ENCODE results near the gene OR2T11.
"Not testable (repeated sequence)": the region's sequence is repeated elsewhere in the genome, so short reads cannot be mapped to it uniquely, and the experiment has no call there.

Gene OR2T11, protein sequence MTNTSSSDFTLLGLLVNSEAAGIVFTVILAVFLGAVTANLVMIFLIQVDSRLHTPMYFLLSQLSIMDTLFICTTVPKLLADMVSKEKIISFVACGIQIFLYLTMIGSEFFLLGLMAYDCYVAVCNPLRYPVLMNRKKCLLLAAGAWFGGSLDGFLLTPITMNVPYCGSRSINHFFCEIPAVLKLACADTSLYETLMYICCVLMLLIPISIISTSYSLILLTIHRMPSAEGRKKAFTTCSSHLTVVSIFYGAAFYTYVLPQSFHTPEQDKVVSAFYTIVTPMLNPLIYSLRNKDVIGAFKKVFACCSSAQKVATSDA

DNA sequence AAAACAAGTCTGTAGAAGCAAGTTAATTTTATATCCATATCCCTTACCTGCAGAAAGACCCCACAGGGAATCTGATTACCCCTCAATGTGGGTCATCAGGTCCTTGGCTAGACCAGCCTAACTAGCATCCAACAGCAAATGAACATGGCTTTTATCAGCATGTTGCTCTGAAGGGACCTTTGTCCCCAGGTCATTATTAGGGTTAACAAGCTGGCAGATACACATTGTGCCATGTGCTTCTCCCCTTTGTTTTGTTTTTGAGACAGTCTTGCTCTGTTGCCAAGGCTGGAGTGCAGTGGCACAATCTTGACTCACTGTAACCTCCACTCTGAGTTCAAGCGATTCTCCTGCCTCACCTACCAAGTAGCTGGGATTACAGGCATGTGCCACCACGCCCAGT is at the start of gene OR2T11:
Gene OR2T11 (minus strand): TSS at position 101 of the 400 bp plus-strand sequence. CDS start 7,963 bp downstream, outside the sequence.
- DNase-seq, result not testable (repeated sequence)

DNA sequence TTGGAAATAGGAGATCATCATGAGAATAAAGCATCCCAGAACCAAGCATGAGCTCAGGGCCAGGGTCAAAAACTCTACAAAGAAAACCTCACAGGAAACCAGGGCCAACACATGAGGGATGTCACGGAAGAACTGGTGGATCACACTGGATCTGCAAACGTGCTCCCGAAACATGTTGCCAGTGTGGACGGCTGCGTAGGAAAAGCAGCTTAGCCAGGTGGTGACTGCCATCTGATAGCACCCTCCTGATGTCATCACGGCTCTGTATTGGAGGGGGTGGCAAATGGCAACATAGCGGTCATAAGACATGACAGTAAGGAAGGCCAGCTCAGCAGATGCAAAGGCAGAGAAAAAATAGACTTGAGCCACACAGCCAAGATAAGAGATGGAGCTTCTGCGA is 46.8 kb upstream of the OR2T11 start:
- DNase-seq, result no peak

DNA sequence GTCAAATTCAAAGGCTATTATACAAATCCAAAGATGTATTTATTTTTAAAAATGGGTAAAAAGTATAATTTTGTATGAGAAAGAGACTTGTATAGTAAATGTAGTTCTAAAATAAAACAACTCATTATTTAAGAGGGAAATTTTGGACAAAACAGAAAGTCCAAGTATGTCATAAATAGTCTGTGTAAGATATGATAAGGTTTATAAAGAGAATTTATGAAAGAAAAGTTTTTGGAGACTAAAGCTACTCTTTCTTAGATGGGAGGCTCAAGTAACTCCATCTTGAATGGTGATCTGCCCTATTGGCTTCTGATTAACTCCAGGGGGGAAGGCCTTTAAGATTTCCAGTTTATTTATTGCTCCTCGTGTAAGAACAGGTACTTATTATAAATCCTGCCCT is 35.1 kb upstream of the OR2T11 start:
- DNase-seq, result no peak

DNA sequence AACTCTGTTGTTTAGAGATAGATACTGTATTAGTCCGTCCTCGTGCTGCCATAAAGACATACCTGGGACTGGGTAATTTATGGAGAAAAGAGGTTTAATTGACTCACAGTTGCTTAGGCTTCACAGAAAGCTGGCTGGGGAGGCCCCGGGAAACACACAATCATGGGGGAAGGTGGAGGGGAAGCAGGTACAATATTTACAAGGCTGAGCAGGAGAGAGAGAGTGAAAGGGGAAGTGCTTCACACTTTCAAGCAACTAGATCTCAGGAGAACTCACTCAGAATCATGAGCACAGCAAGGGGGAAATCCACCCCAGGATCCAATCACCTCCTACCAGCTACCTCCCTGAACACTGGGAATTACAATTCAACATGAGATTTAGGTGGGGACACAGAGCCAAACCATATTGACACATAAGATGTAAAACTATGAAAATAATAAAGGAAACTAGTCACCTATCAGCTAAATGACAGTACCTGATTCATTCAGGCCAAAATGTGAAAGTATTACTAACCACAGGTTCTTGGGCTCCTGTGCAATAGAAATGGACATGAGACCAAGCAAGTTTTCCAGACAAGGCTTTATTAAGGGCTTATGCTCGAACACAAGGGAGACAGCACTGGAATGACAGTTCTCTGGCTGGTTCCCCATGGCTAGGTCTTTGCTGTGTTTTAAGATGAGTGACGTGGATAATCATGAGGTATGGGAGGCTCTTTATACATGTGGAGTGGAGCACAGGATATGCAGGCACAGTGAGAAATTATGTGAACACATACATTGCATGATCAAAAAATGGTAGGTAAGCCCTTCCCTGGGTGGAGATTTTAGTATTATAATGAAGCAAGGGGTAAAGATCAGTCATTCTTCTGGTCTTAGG is 28.8 kb upstream of the OR2T11 start:
- DNase-seq, result not testable (repeated sequence)

DNA sequence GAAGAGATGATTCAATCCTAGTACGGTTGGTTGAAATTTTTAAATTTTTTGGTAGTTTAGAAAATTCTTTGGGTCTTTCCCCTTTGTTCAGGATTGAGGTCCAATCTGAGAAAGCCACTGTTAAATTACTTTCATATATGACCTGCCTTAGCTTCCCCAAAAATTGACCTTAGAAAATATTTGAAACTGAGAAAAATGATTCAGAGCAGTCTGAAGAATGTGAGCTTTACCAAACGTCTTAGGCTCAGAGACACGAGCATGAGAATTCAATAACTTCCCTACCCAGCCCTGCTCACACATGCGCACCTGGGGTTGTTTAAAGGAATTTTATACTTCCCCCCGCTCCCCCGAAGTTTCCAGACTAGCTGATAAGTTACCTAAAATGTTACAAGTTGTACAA is 21.9 kb upstream of the OR2T11 start:
- DNase-seq, result not testable (repeated sequence)

DNA sequence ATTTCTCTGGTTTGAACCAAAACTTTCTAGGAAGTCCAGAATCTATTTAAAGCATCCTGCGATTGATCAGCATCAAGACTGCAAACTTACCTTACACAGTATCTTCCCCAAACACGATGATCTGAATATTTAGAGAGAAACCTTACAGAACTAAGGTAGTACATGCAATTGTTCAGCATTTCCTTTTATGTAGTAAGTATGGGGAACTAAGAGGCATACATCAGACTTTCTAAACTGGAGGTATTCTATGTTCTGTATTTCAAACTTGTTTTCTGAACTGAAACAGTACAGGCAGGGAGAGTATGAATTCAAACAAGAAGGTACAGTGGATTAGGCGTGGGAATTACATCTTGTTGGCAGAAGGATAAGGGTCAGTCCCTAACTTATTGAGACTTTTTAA is 20.5 kb upstream of the OR2T11 start, which contains the start of gene OR2T27:
Gene OR2T27 (minus strand): TSS at position 175 of the 400 bp plus-strand sequence. CDS start 4,644 bp downstream, outside the sequence.
- not testable (repeated sequence) for DNase-seq

DNA sequence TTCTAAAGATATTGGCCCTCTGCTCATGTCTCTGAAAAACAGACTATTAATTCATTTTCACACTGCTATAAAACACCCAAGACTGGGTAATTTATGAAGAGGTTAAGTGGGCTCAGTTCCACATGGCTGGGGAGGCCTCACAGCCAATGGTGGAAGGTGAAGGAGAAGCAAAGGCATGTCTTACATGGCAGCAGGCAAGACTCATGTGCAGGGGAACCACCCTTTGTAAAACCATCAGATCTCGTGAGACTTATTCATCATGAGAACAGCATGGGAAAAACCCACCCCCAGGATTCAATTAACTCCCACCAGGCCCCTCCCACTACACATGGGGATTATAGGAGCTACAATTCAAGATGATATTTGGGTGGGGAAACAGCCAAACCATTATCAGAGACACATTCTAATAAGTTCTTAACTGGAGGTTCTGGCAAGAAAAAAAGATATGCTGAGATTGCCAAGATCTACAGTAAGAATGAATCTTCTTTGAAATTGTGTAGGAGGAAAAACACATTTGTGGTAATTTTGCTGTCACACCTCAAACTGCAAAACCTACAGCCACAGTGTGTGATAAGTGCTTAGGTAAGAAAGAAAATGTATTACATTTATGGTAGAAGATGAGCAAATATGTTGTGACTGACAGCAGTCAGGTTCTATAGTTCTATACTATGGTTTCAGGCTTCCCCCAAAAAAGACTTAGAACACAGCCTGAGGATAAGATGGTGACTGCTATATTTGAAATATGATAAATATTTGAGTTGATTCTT is 14.1 kb upstream of the OR2T11 start:
- not testable (repeated sequence) for DNase-seq

DNA sequence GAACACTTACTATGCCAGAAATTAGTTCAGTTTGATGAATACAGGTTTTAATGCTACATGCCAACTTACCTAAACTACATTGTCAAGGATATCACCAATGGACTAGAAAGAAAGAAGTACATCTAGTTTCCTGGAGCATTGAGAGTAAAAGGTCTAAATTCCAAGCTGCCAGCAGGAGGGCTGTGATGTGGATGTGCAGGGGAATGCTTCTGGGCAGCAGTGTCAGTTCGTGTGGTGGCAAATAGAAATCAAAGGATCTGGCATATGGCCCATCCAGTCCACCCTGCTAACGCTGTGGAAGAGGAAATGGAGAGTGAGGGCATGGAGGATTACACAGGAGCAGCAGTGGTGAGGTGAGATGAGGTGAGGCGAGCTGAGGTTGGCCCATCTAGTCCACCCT is 10.3 kb upstream of the OR2T11 start, which contains the start of gene OR2T35:
Gene OR2T35 (minus strand): TSS at position 101 of the 400 bp plus-strand sequence. CDS start 6,020 bp downstream, outside the sequence.
- not testable (repeated sequence) for DNase-seq

DNA sequence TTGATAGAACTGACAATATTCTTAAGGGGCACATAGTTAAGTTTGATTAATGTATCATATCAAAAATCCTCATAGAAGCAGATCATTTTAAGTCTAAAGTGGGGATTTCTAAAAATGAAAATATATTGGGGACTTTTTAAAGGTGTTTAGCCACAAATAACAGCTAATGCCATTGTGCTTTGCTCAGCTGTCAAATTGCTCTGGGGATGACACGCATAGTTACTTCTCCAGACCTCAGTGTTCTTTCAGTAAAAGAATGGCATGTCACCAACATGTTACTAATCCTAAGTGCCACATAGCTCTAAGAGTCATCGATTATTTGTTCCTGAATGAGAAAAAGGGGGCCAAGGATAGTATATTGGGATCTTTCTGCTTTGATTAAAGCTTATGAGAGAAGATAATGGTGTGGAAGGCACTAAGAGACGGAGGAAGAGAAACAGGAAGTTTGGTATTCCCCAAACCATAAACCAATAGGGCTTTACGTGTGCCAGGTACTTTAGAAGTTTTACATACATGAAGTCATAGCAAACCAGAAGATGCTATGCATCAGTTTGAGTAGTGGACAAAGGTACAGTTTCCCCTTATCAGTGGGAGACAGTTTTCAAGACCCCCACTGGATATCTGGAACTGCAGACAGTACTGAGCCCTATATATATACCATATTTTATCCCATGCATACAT is 8.2 kb upstream of the OR2T11 start:
- DNase-seq, result not testable (repeated sequence)

DNA sequence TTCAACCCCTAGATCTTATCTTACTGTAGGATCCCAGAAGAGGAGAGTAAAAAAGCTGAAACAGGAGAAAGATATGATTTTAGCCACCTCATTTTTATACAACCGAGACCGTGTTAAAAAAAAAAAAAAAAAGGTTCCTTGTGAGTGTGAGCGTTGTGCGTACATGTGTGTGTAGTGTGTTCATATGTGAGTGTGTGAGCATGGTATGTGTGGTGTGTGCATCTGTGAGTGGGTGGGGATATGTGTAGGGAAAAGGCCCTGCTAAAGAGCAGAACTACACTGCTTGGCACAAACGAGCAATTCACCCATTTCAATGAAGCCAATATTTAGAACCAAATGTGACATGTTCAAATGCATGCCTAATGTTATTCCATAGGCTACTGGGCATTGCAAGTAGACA is 6.7 kb upstream of the OR2T11 start:
- not testable (repeated sequence) for DNase-seq

DNA sequence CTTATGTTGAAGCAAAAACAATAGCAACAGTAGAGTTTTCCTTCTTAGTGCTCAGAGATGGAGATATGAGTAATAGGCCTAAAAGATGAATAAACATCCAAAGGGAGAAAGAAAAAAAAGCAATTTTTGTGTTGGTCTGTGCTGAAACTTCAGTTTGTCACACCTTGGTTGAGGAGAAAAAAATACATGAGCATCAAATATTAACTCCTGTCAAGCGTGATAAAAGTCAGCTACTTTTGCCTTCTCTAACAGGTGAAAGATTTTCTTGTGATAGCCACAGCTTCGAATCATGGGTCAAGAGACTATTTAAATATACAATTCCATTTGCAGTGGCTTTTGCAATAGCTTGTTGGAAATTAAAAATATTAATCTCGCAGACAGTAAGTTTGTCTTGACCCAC is 6.0 kb upstream of the OR2T11 start:
- DNase-seq, result not testable (repeated sequence)

DNA sequence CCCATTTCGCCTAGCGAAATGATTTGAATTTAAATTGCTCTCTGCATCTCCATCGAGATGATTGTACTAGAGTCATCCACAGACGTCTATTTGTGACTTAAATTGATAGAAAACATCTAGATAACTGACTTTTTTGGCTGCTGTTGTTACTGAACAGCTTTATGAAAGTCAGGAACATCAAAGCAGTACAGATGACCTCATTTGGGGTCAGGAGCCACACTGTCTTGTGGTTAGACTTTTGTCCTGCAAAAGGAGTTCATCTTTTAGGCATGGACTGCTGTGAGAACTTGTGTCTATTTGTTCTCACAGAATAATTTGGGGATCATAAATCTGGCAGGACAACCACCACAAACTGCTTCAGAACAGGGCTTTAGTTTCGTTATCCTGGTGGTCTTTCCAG is 4.8 kb upstream of the OR2T11 start:
- not testable (repeated sequence) for DNase-seq

DNA sequence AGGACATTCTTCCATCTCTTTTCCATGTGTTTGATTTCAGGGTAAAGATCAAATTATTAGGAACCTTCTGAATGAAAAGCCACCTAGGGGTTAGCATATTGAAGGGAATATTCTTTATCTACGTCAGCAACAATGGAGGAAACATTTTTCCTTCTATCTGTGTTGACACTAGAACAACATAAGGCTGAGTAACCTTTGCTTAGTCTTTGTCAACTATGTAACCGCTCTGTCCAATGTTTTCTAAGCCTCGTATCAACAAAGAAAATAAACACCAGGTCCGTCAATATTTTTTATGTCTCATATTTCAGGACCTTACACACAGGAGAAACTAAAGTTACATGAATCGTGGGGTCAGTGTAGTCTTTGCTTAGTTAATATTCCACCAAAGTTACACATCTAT is 1.7 kb upstream of the OR2T11 start:
- not testable (repeated sequence) for DNase-seq

DNA sequence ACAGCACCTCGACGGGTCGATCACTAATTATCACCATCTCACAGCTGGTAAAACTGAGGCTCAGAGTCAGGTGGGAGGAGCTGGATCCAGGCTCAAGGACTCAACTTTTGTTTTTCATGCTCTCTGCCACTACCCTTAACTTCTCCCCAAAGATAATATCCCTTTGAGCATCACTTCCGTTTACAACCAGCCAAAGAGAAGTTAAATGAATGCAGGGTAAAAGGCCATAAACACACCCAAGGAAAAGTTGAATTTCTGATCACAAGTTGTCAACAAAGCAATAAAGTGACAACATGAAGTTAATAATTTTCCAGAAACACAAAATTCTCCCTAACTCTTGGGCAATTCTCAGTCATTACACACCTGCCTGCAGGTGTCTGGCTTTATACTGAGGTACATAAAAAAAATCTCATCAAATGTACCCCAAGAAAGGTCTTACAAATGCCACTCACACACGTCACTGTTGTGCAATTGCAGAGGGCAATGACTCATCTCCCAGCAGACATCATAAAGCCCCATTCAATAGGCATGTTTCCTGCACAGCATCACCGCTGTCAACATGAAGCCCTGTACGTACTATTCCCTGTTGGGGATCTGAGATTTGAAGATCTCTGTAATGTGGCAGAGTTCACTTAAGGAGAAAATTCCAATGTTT is 3.4 kb downstream of the OR2T11 start:
- DNase-seq, result no peak

DNA sequence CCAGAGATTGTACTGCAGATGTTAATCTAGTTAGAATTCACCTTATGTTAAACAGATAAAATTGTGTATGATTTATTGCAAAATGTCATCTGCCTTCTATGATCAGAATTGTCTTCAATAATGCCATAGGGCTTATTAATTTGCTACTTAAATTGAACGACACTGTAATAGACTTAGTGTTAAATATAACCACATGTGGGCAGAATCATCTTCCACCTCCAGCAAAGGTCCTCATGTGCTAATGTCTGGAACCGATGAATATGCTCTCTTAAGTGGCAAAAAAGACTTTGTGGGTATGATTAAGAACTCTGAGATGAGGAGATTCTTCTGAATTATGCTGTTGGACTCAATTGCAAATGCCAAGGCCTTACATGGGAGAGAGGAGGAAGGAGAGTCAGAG is 4.3 kb downstream of the OR2T11 start:
- DNase-seq, result no peak

DNA sequence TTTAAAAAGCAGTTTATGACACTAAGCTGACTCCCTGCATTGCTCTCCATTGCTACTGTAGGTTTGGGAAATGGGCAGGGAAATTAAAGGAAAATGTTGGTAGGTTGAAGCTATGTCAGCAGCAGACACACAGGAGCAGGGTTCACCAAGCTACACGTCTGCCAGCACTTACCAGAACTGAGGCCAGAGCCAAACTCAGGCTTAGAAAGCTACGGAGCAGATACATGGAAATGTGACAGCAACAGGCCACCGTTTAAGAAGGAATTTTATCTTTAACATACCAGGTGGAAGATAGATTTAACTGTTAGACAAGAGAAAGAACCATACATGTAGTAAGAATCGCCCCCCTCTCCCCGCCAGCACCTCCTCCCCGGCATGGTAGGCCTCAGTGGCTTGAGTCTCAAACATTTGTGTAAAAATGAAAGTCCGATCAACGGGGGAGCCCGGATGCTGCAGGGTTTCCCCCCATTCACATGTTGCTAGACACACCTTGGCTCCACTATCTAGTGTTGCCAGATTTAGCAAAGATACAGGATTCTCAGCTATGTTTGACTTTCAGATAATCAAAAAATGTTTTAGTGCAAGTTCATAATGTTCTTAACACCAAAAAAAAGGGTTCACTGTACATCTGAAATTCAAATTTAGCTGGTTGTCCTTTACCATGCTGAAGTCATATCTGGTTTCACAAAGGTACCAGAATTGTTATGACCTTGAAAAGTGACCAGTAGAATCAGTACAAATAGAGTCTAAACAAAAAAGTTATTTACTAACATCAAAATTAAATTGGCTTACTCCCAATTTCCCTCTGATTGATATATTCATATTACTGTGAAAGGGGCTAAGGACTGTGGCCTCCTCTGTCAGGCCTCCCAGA is 6.7 kb downstream of the OR2T11 start:
- no peak for DNase-seq

DNA sequence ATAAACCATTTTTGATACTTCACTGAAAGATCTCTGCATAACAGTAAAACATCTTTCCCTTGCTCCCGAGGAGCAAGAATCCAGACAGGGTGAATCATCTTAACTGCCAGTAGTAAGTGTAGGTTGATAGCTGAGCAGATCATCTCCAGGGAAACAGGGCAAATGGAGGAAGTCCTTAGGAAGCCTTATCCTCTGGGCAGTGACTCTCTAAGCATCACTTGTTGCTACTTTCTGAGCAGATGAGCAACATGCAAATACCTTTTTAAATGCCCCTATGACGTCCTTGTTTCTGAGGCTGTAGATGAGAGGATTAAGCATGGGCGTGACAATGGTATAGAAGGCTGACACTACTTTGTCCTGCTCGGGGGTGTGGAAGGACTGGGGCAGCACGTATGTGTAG is 8.9 kb downstream of the OR2T11 start:
- DNase-seq, result no peak

DNA sequence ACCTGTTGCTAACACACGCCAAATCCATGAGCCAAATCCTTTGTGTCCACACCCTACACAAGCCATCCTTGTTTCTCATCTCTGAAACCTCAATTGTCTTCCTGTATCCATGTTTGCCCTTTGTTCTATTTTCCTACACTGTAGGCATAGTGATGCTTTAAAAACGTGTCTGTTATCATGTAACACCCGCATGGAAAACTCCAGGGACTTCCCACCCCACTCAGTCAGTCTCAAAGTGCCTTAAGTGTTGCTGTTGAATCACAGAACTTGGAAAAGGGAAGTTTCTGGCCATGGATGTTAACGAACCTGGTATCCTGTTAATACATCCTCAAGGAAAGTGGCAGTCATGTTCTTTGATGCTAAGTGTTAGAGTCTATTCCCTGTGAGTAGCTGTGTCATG is 9.7 kb downstream of the OR2T11 start:
- DNase-seq, result no peak

DNA sequence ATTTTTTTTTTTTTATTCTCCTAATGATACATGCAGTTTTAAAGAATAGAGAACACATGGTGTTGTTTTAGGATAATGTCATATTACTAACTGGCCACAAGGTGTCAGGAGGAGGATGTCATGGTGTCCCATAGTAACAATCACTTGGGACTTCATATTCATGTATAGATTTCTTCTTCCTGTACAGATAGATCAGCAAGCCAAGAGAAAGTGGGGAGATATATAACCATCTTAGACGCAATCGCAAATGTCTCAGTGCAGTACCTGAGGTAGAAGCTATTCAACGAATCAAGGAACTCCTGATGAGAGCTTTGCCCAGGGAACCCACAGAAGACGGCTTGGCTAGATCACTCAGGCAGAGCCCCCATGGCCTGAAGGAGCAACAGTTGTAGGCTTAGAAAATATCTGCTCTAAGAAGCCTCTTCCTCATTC is 12.3 kb downstream of the OR2T11 start:
- DNase-seq, result no peak

DNA sequence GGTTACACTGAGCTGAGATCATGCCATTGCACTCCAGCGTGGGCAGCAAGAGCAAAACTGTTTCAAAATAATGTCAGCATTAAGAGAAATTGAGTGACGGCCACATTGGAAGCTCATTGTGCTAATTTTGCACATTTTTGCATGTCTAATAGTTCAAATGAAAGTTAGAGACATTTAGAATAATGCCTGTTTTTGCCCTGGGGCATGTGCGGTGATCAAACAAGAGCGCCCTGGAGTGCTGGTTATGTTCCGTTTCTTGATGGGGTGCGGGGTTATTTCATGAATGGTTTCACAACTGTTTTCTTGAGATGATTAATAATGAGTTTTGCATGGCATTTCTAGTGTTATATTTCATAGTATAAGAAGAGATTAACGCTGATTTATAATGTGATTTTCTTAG is 13.1 kb downstream of the OR2T11 start:
- no peak for DNase-seq

DNA sequence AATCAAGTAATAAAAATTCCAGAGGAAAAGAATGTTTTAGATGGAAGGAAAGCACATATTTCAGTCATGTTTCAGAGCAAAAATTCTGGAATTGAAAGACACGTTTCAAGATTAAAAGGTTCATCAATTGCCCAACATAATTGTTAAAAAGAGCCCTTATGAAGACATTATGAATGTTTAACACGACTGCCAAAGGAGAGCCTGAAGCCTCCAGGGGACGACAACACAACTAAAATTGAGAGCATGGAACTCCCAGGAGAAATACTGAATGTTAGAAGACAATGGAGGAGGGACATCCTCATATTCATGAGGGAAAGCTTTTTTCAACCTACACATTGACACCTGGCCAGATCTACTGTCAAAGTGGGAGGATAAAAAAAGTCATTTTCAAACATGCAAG is 16.0 kb downstream of the OR2T11 start:
- DNase-seq, result peak; percentile 40

Data from stimulated activated CD4-positive, alpha-beta T cell treated with anti-CD3 and anti-CD28 coated beads, Interleukin-1b, Interleukin-23, amount 100 ng/mL, for 48 hours (primary cell).